Psoas muscle (tissue), 8 donors: ENCODE results near the gene OGDHL. TPM values are rescaled to one million over a fixed set of nuclear protein-coding genes. Genes with fewer than 3 reads are reported as not detected.

Experiments used
- ATAC-seq, 4 donors: fragments of 200-7000 bp; cut with Tn5 transposase; one replicate each; pipeline ENCODE4 v1.9.1; 2020; ENCODE audit warnings: moderate library complexity in 3 of 4, mild to moderate bottlenecking in 2 of 4
- DNase-seq, 2 donors: peaks; one replicate each; pipeline ENCODE4 v3.0.0-alpha.2; 2020
- H3K27ac ChIP-seq: fragments of 200-600 bp; one replicate; pipeline ENCODE4 v1.8.0; 2022
- H3K27me3 ChIP-seq, 3 donors: fragments of 200-600 bp in 1 of 3; one replicate each; pipeline versions ENCODE4 v1.6.1 to v1.8.0; 2013 to 2022; ENCODE audit warnings: low read length in 2 of 3, mild to moderate bottlenecking in 2 of 3, moderate library complexity in 1 of 3; ENCODE audit not compliant: insufficient read depth in 3 of 3
- H3K36me3 ChIP-seq, 2 donors: fragments of 200-600 bp in 1 of 2; one replicate each; pipeline versions ENCODE4 v1.6.1 to v1.8.0; 2013 to 2022; ENCODE audit warnings: low read depth in 1 of 2, mild to moderate bottlenecking in 1 of 2, moderate library complexity in 1 of 2; ENCODE audit not compliant: insufficient read depth in 1 of 2
- H3K4me1 ChIP-seq: fragments of 200-600 bp; one replicate; pipeline ENCODE4 v1.8.0; 2022
- H3K4me3 ChIP-seq: fragments of 200-600 bp; one replicate; pipeline ENCODE4 v1.8.0; 2022; ENCODE audit warnings: mild to moderate bottlenecking
- H3K9me3 ChIP-seq: fragments of 200-600 bp; one replicate; pipeline ENCODE4 v1.8.0; 2022
- WGBS, 3 donors: extraction: QIAGEN DNeasy Blood & Tissue Kit; methylation state at CpG; one replicate each; pipeline versions ENCODE4 v1.1.6 to v1.1.7; 2013; 5-methylcytosine and 5-hydroxymethylcytosine counted together
- intact Hi-C, 2 donors: fragments of 100-400 bp; cut with DNase I; formaldehyde crosslinking; loops; one replicate each; pipeline versions ENCODE4 v1.11.0 to v1.14.2; 2022
- polyA plus RNA-seq, 3 donors: library from polyadenylated mRNA; stranded (reverse); fragments of 200-250 nt; gene quantifications; one replicate each; pipeline ENCODE4 v1.2.3, GENCODE V29; 2013
- total RNA-seq, 4 donors: library from RNA; stranded (reverse); fragmentation: NEBNext Ultra II Directional in 2 of 4; extraction: Animal tissue kit (Norgen Biotek cat#: 25700) in 2 of 4; gene quantifications; one replicate each; pipeline versions ENCODE4 v1.2.1 to v1.2.4, GENCODE V29; 2021 to 2023
- TF ChIP-seq, protein P1 (sequence below): fragments of 200-600 bp; IDR thresholded peaks from one replicate; pipeline ENCODE4 v1.8.0; 2022; ENCODE audit warnings: antibody characterized with exemption
- donor health status: healthy with polysubstance abuse.
- donor health status: DM: no; HTN: no; CAD: no; lungs with moderate emphysema.
- donor health status: Bipolar disorder and iron deficiency.
- donor health status: healthy.
- donor health status: DM: yes; HTN: yes; CAD: no.
- donor health status: DM: no; HTN: no; CAD: no.
- donor health status: DM: no; HTN: no; CAD: no.
- donor health status: DM: yes; HTN: yes; CAD: no.

The OGDHL gene
- total and polyA plus RNA-seq, 7 donors = 0.01 to 0.32 (median 0.09) TPM; not detected in 3

DNA sequence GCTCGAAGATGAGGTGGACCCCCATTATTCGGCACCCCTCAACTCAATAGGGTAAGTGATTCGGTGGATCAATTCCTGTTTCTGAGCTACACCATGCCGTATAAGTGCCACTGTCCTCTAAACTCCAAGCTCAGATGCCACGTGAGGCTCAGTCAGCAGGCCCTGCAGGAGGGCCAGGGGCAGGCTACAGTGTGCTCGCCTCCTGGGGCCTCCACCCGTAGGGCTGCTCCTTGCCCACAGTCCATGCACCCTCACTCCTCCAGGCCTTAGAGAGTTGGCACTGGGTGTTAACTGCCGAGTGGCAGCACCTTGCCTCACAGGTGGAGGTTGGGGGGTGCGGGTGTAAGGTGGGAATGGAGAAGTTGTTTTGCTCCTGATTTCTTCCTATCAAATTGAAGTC is 70.5 kb downstream of the OGDHL start:
- no peak overlapping the region for H3K4me3 ChIP-seq
- DNase-seq (no peak), ATAC-seq (no peak)
- H3K27me3 ChIP-seq = peaks cover 3 to 43% (median 6%) of the 10 kb centered on the region in 3 donors
- 29 to 45% (median 44%) methylated on average over 9 of the region's 9 CpGs for WGBS, 3 donors
- intact Hi-C loops = no loop called here
- no peak overlapping the region for H3K27ac ChIP-seq
- no peaks in the 10 kb centered on the region for H3K9me3 ChIP-seq
- no peaks in the 10 kb centered on the region for H3K4me1 ChIP-seq
- TF ChIP-seq, protein P1, sequence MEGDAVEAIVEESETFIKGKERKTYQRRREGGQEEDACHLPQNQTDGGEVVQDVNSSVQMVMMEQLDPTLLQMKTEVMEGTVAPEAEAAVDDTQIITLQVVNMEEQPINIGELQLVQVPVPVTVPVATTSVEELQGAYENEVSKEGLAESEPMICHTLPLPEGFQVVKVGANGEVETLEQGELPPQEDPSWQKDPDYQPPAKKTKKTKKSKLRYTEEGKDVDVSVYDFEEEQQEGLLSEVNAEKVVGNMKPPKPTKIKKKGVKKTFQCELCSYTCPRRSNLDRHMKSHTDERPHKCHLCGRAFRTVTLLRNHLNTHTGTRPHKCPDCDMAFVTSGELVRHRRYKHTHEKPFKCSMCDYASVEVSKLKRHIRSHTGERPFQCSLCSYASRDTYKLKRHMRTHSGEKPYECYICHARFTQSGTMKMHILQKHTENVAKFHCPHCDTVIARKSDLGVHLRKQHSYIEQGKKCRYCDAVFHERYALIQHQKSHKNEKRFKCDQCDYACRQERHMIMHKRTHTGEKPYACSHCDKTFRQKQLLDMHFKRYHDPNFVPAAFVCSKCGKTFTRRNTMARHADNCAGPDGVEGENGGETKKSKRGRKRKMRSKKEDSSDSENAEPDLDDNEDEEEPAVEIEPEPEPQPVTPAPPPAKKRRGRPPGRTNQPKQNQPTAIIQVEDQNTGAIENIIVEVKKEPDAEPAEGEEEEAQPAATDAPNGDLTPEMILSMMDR = no peak
- no peaks in the 10 kb centered on the region for H3K36me3 ChIP-seq

DNA sequence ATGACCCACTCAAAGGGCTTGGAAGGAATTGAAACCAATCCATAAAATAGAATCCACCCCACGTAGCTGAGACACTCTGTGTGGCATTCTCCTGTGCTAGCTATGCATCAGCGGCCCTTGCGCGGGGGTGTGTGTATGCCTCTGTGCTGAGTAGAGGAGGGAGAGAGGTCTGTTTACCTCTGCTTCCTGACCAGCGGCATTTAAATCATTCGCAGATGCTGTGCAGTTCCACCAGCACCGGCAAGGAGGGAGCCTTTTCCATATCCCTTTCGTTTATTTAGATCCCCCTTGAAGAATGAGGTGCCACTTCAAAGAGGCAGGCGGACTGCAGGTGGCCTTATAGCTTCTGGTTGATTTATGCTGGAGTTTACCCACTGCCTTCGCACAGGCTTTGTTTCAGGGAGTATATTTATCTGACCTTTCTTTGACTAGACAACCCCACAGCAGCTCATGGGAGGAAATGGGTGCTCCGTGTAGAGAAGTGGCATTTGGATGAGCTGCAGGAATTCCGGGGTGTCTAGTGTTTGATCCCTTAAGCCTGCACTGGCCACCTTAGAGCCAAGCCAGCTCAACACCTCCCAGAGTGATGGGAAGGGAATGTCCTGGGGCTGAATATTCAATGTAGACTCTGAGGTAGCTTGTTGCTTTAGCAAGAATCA is 71.3 kb downstream of the OGDHL start:
- H3K4me3 ChIP-seq = no peak overlapping the region
- H3K4me1 ChIP-seq = no peaks in the 10 kb centered on the region
- no peaks in the 10 kb centered on the region for H3K36me3 ChIP-seq
- intact Hi-C loops = no loop called here
- H3K27me3 ChIP-seq = peaks cover 2 to 43% (median 6%) of the 10 kb centered on the region in 3 donors
- H3K9me3 ChIP-seq = no peaks in the 10 kb centered on the region
- DNase-seq (no peak), ATAC-seq (no peak)
- TF ChIP-seq, protein P1 = no peak
- WGBS, 3 donors = 4 to 8% (median 5%) methylated on average over 12 of the region's 12 CpGs
- no peak overlapping the region for H3K27ac ChIP-seq

DNA sequence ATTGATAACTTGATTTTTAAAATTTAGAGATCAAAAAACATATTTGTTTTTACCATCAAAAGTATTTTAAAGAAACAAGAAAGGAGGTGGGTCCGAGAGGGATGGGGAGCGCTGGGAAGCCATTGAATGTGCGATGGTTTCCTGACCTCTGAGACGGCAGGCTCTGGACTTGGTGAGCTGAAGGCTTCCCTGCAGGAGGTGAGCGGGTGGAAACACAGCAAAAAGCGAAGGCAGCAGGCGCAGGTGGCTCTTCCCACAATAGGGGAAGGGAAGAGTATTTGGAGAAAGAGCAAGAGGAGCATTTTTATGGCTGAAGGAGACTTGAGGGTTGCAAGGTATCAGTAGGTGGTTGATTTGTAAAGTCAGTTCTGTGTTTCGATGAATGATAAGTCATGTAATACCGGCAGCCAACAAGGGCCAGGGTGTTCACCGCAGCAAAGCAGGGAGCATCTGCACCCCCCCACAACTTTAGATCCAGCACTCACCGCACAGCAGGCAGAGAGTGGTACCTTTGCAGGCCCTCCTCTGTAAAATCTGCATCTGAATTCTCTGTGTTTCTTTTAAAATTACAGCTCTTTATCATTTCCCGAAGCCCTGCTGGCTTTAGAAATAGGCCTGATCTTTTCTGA is 72.1 kb downstream of the OGDHL start:
- Histone ChIP-seq H3K27ac (no peak overlapping the region), H3K27me3 (peaks cover 2 to 43% (median 6%) of the 10 kb centered on the region in 3 donors), H3K36me3 (no peaks in the 10 kb centered on the region), H3K4me3 (no peak overlapping the region), H3K4me1 (no peaks in the 10 kb centered on the region), H3K9me3 (no peaks in the 10 kb centered on the region)
- ATAC-seq (no peak), DNase-seq (no peak)
- TF ChIP-seq, protein P1 = no peak
- intact Hi-C loops = no loop called here
- 10 to 13% (median 12%) methylated on average over 12 of the region's 12 CpGs for WGBS, 3 donors

DNA sequence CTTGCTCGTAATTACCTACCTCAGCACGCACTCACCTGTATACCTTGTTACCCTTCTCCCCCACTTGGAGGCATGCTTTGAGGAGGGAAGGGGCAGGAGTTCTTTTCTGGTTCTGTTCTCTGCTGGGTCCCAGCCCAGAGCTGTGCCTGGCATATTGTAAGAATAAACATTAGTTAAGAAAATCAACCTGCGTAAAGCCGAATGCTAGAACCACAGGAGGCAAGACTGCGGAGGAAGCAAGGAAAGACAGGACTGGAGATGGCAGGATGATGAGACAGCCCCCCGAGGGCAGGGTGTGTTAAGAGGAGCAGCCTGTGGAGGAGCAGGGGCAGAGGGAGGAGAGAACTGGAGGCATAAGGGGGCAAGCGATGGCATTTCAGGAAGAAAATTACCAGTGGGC is 73.2 kb downstream of the OGDHL start:
- H3K4me3 ChIP-seq = no peak overlapping the region
- DNase-seq (no peak), ATAC-seq (no peak)
- no peaks in the 10 kb centered on the region for H3K4me1 ChIP-seq
- H3K36me3 ChIP-seq = no peaks in the 10 kb centered on the region
- peaks cover 2 to 43% (median 6%) of the 10 kb centered on the region in 3 donors for H3K27me3 ChIP-seq
- intact Hi-C loops = no loop called here
- H3K27ac ChIP-seq = no peak overlapping the region
- H3K9me3 ChIP-seq = no peaks in the 10 kb centered on the region
- TF ChIP-seq, protein P1 = no peak
- WGBS, 3 donors = 15 to 22% (median 17%) methylated on average over 7 of the region's 7 CpGs
